HepG2 (cell line): ENCODE data around the gene SEMA6B. TPM values are rescaled to one million over a fixed set of nuclear protein-coding genes. Genes with fewer than 3 reads are reported as not detected.

Experiments
- ASH2L ChIP-seq: fragments of 300-600, 200-600 bp; sonication (generic); IDR thresholded peaks from 2 replicates; pipeline ENCODE4 v1.7.0; 2017; ENCODE audit warnings: low read depth, mild to moderate bottlenecking, moderate library complexity, mixed read lengths, low read length; ENCODE audit not compliant: insufficient read length
- BCL3 ChIP-seq: sonication (generic); formaldehyde crosslinking; IDR thresholded peaks from 2 replicates; pipeline ENCODE4 v1.5.1; 2020; ENCODE audit warnings: mild to moderate bottlenecking, missing genetic modification reagents, moderate library complexity
- BRD4 ChIP-seq: sonication (generic); formaldehyde crosslinking; IDR thresholded peaks from 2 replicates; pipeline ENCODE4 v1.4.0; 2020; ENCODE audit warnings: missing genetic modification reagents
- CENPX ChIP-seq: sonication (generic); formaldehyde crosslinking; IDR thresholded peaks from 2 replicates; pipeline ENCODE4 v1.9.0; 2021; ENCODE audit warnings: mild to moderate bottlenecking, missing genetic modification reagents, moderate library complexity
- ERF ChIP-seq: IDR thresholded peaks from 2 replicates; pipeline ENCODE4 v1.6.1; 2018; ENCODE audit warnings: missing biosample characterization, missing genetic modification reagents
- FOXK2 ChIP-seq: fragments of 450-650 bp; IDR thresholded peaks from 2 replicates; pipeline ENCODE4 v1.6.1; 2016
- HNRNPH1 ChIP-seq: fragments of 200-400 bp; formaldehyde crosslinking; optimal IDR thresholded peaks from 2 replicates; pipeline ENCODE3; 2017; ENCODE audit warnings: mild to moderate bottlenecking, low read depth, low read length
- JUNB ChIP-seq: sonication (generic); formaldehyde crosslinking; IDR thresholded peaks from 2 replicates; pipeline ENCODE4 v1.8.0; 2022; ENCODE audit warnings: missing genetic modification reagents, mild to moderate bottlenecking, borderline replicate concordance
- LCORL ChIP-seq, 2 experiments: fragments of 450-650 bp in 1 of 2; sonication (generic) in 1 of 2; formaldehyde crosslinking in 1 of 2; IDR thresholded peaks; 2 replicates each; pipeline versions ENCODE4 v1.5.0 to v1.6.1; 2017 to 2020; ENCODE audit warnings: antibody characterized with exemption in 1 of 2, missing genetic modification reagents in 1 of 2
- MXI1 ChIP-seq: IDR thresholded peaks from 3 replicates; pipeline ENCODE4 v1.6.1; 2012; ENCODE audit warnings: low read depth, low read length, inconsistent platforms, borderline replicate concordance
- MYC ChIP-seq: sonication (generic); formaldehyde crosslinking; IDR thresholded peaks from 2 replicates; pipeline ENCODE4 v1.9.0; 2021; ENCODE audit warnings: missing genetic modification reagents, borderline replicate concordance
- ZBTB3 ChIP-seq: sonication (generic); formaldehyde crosslinking; IDR thresholded peaks from 2 replicates; pipeline ENCODE4 v1.4.0; 2020; ENCODE audit warnings: low read depth, mild to moderate bottlenecking, moderate library complexity, missing genetic modification reagents, borderline replicate concordance
- ZNF280D ChIP-seq: sonication (generic); formaldehyde crosslinking; IDR thresholded peaks from 2 replicates; pipeline ENCODE4 v1.5.1; 2020; ENCODE audit warnings: mild to moderate bottlenecking, missing genetic modification reagents
- ZNF33A ChIP-seq: sonication (generic); formaldehyde crosslinking; IDR thresholded peaks from 2 replicates; pipeline ENCODE4 v1.5.1; 2020; ENCODE audit warnings: missing genetic modification reagents, mild to moderate bottlenecking, moderate library complexity, borderline replicate concordance
- ZNF589 ChIP-seq: sonication (generic); formaldehyde crosslinking; conservative IDR thresholded peaks from 2 replicates; pipeline ENCODE4 v1.8.0; 2022; ENCODE audit warnings: mild to moderate bottlenecking, moderate library complexity, missing genetic modification reagents
- ZNF598 ChIP-seq: sonication (generic); formaldehyde crosslinking; IDR thresholded peaks from 2 replicates; pipeline ENCODE4 v1.5.1; 2020; ENCODE audit warnings: mild to moderate bottlenecking, missing genetic modification reagents, borderline replicate concordance
- ZNF609 ChIP-seq: sonication (generic); formaldehyde crosslinking; IDR thresholded peaks from 2 replicates; pipeline ENCODE4 v1.4.0; 2020; ENCODE audit warnings: mild to moderate bottlenecking, missing genetic modification reagents, borderline replicate concordance
- ZNF678 ChIP-seq: sonication (generic); formaldehyde crosslinking; IDR thresholded peaks from 2 replicates; pipeline ENCODE4 v1.4.0; 2020; ENCODE audit warnings: mild to moderate bottlenecking, missing genetic modification reagents
- ZNF709 ChIP-seq: sonication (generic); formaldehyde crosslinking; IDR thresholded peaks from 2 replicates; pipeline ENCODE4 v1.5.0; 2020; ENCODE audit warnings: mild to moderate bottlenecking, missing genetic modification reagents
- ZNF713 ChIP-seq: sonication (generic); formaldehyde crosslinking; IDR thresholded peaks from 2 replicates; pipeline ENCODE4 v1.4.0; 2020; ENCODE audit warnings: mild to moderate bottlenecking, missing genetic modification reagents
- ZNF766 ChIP-seq: sonication (generic); formaldehyde crosslinking; IDR thresholded peaks from 2 replicates; pipeline ENCODE4 v1.5.0; 2020; ENCODE audit warnings: missing genetic modification reagents, borderline replicate concordance
- ZNF768 ChIP-seq: sonication (generic); formaldehyde crosslinking; IDR thresholded peaks from 2 replicates; pipeline ENCODE4 v1.4.0; 2020; ENCODE audit warnings: missing genetic modification reagents
- polyA plus RNA-seq, 8 experiments: library from polyadenylated mRNA; depleted of rRNA in 3 of 8; stranded (reverse) in 7 of 8; unstranded in 1 of 8; fragments of >200 nt; fragmentation: Illumina TruSeq in 4 of 8; extraction: Trizol in 4 of 8; gene quantifications; 2 replicates each; pipeline versions ENCODE4 v1.2.1 to v1.2.3, GENCODE V29; 2011 to 2016; ENCODE audit warnings: low read depth in 4 of 8, missing spikeins in 1 of 8, mixed read lengths in 1 of 8; ENCODE audit not compliant: insufficient read depth in 1 of 8
- total RNA-seq, 5 experiments: library from RNA; depleted of rRNA; stranded (reverse); fragments of >200 nt; fragmentation: Illumina TruSeq; extraction: Trizol; gene quantifications; 2 replicates each; pipeline ENCODE4 v1.2.3, GENCODE V29; 2016; ENCODE audit warnings: low read depth in 1 of 5

SEMA6B gene
- total and polyA plus RNA-seq, 2 of the 13 experiments (the other 11 are each of a cell fraction or from before 2014, with no cell fraction given): 45.5 to 67.1 TPM

GRCh38 chr19:4567584-4568071 lies 8.1 kb upstream of the SEMA6B start (continued):
- TF ChIP-seq ZNF609 (CRISPR knock-in tag) (no peak), BCL3 (no peak), ZNF768 (CRISPR knock-in tag) (peak; percentile 48; the same call in 1 of the 2 replicates), LCORL (IDR thresholded peaks at IDR 0.05) (no peak), LCORL (CRISPR knock-in tag; IDR thresholded peaks at IDR 0.05) (no peak), FOXK2 (no peak), ZBTB3 (CRISPR knock-in tag) (no peak), HNRNPH1 (no peak), ZNF709 (CRISPR knock-in tag) (no peak), ZNF678 (CRISPR knock-in tag) (no peak), JUNB (CRISPR knock-in tag) (no peak), ZNF280D (CRISPR knock-in tag) (peak; percentile 44; the same call in 1 of the 2 replicates), ZNF33A (CRISPR knock-in tag) (no peak), CENPX (CRISPR knock-in tag) (no peak), BRD4 (no peak), MYC (CRISPR knock-in tag) (no peak), ZNF598 (CRISPR knock-in tag) (no peak), ZNF766 (CRISPR knock-in tag) (no peak), ERF (no peak), ASH2L (no peak), ZNF589 (CRISPR knock-in tag) (no peak), MXI1 (no peak), ZNF713 (no peak)
